ENCODE results near the gene ZIC5. TPM values are rescaled to one million over a fixed set of nuclear protein-coding genes. Genes with fewer than 3 reads are reported as not detected.

ZIC5 gene
- total RNA-seq, 4 donors from 2014 or later, result not detected

DNA sequence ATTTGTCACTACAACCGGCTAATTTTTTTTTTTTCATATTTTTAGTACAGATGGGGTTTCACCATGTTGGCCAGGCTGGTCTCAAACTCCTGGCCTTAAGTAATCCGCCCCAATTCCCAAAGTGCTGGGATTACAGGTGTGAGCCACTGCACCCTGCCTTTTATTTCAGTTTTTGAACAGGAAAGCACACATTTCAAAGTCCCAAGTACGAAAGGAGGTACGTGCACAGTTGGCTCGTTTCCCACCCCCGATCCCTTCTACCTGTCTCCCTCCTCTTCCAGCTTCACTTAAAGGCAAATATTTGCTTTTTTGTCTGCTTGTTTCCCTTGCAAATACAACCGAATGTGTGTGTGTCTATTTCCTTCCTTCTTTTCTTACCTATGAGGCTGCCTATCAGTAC is 30.5 kb downstream of the ZIC5 start:
- DNase-seq, result no peak
- TF ChIP-seq POLR2A (IDR thresholded peaks at IDR 0.05), result no peak
- TF ChIP-seq CTCF (IDR thresholded peaks at IDR 0.05), result no peak
- Histone ChIP-seq H3K27me3 (peaks cover 0 to 2% of the 10 kb centered on the region in 2 donors), H3K4me1 (no peaks in the 10 kb centered on the region), H3K4me3 (no peak overlapping the region), H3K36me3 (no peaks in the 10 kb centered on the region), H3K27ac (no peak overlapping the region), H3K9me3 (no peaks in the 10 kb centered on the region)
- intact Hi-C loops (cut with DNase I; ENCODE audit: low total_unique reads), result no loop called here

- DNase-seq, result no peak
- TF ChIP-seq CTCF (IDR thresholded peaks at IDR 0.05), result no peak
- no peak for TF ChIP-seq POLR2A (IDR thresholded peaks at IDR 0.05)
- intact Hi-C loops (cut with DNase I; ENCODE audit: low total_unique reads), result no loop called here
- no peaks in the 10 kb centered on the region for H3K36me3 ChIP-seq
- H3K27ac ChIP-seq, result no peak overlapping the region
- H3K27me3 ChIP-seq, result no peaks in the 10 kb centered on the region
- H3K4me3 ChIP-seq, result no peak overlapping the region
- no peaks in the 10 kb centered on the region for H3K9me3 ChIP-seq
- no peaks in the 10 kb centered on the region for H3K4me1 ChIP-seq
These were observed 32.9 kb downstream of the ZIC5 start for GRCh38 chr13:99938635-99939034.

DNA sequence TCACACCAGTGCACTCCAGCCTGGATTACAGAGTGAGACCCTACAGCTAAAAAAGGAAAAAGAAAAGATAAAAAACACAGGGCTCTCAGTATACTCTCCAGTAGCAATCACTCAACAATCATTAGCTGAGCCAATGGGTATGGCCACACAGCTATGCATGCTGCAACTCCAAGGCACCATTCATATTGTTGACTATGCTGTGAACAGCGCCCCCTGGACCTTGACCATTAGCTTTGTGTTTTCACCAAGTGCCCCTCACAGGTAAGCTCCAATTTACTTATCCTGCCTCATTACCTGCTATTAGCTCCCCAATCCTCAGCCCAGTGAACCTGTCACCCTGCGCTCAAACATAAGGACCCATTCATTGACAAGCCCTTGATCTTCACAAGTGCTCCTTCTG is 35.8 kb downstream of the ZIC5 start:
- intact Hi-C loops (cut with DNase I; ENCODE audit: low total_unique reads), result no loop called here

DNA sequence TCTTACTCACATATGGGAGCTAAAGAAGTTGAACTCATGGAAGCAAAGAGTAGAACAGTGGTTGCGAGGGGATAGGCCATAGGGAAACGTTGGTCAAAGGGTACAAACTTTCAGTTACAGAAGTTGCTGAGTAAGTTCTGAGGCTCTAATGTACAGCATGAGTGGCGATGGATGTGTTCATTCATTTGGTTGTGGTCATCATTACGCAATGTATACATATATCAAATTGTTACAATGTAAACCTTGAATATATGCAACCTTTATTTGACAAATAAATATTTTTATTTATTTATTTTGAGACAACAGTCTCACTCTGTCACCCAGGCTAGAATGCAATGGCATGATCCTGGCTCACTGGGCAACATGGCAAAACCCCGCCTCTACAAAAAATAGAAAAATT is 38.7 kb downstream of the ZIC5 start:
- no peaks in the 10 kb centered on the region for H3K27me3 ChIP-seq
- H3K27ac ChIP-seq, result no peak overlapping the region
- intact Hi-C loops (cut with DNase I; ENCODE audit: low total_unique reads), result no loop called here
- no peaks in the 10 kb centered on the region for H3K9me3 ChIP-seq
- H3K4me1 ChIP-seq, result no peaks in the 10 kb centered on the region
- H3K4me3 ChIP-seq, result no peak overlapping the region
- no peak for DNase-seq
- H3K36me3 ChIP-seq, result no peaks in the 10 kb centered on the region
- no peak for TF ChIP-seq POLR2A (IDR thresholded peaks at IDR 0.05)
- TF ChIP-seq CTCF (IDR thresholded peaks at IDR 0.05), result no peak

More for the DNA sequence above, 35.8 kb downstream of the ZIC5 start:
- Histone ChIP-seq H3K9me3 (no peaks in the 10 kb centered on the region), H3K4me1 (no peaks in the 10 kb centered on the region), H3K27ac (no peak overlapping the region), H3K27me3 (no peaks in the 10 kb centered on the region), H3K4me3 (no peak overlapping the region), H3K36me3 (no peaks in the 10 kb centered on the region)
- DNase-seq, result no peak
- TF ChIP-seq CTCF (IDR thresholded peaks at IDR 0.05) (no peak), POLR2A (IDR thresholded peaks at IDR 0.05) (no peak)

GRCh38 chr13:99930925-99931324 is 40.6 kb downstream of the ZIC5 start:
- no peaks in the 10 kb centered on the region for H3K9me3 ChIP-seq
- H3K36me3 ChIP-seq, result no peaks in the 10 kb centered on the region
- no peak overlapping the region for H3K27ac ChIP-seq
- intact Hi-C loops (cut with DNase I; ENCODE audit: low total_unique reads), result no loop called here
- DNase-seq, result no peak
- H3K4me3 ChIP-seq, result no peak overlapping the region
- H3K27me3 ChIP-seq, result no peaks in the 10 kb centered on the region
- TF ChIP-seq CTCF (IDR thresholded peaks at IDR 0.05) (no peak), POLR2A (IDR thresholded peaks at IDR 0.05) (no peak)
- no peaks in the 10 kb centered on the region for H3K4me1 ChIP-seq

All from uterus (tissue), 4 donors.